GM18520 (cell line): ENCODE data around the gene RNU5B-1.

Experiments used
- ATAC-seq: cut with Tn5 transposase; IDR thresholded peaks from one replicate; pipeline ENCODE4 v1.9.1; 2021; ENCODE audit not compliant: unreplicated experiment

The RNU5B-1 gene

DNA sequence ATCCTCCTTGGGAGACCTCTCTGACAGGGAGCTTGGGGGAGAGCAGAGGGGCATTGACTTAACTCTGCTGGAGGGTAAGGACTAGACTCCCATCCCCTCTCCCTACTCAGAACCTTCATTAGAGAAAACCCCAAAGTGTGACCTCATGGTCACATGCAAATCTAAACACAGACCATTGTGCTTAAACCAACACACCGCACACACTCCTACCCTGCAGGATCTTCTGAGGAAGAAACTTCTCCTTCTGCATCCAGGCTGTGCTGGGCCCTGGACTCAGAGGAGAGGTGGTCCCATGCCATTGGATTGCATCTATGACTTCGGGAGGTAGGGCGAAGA lies 17.0 kb upstream of the RNU5B-1 start:
- ATAC-seq = no peak

DNA sequence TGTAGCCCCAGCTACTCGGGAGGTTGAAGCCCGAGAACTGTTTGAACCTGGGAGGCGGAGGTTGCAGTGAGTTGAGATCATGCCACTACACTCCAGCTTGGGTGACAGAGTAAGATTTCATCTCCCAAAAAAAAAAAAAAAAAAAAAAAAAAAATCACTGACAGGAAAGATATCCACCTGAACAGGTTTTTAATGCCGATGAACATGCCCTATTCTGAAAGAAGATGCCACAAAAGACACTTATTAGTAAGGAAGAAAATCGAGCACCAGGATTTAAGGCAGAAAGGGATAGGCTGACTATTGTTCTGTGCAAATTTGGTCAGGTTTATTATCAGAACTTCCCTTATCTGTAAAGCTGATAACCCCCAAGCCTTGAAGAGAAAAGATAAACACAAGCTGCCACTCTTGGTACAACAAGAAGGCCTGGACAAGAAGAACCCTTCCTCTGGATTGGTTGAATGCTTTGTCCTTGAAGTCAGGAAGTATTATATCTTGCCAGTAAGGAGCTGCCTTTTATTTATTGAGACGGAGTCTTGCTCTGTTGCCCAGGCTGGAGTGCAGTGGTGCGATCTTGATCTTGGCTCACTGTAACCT lies 15.1 kb upstream of the RNU5B-1 start:
- ATAC-seq = no peak

DNA sequence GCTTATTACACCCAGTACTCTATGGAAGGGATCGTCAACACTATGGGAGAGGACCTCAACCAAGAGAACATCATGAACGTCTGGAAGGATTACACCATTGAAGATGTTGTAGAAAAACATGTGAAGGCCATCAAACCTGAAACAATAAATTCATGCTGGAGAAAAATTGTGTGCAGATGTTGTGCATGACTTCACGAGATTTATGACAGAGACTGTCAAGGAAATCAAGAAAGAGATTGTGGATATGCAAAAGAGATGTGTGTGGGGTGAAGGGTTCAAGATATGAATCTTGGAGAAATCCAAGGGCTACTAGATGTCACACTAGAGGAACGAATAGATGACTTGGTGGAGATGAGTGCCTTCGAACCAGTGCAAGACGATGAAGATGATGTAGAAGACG lies 14.2 kb upstream of the RNU5B-1 start:
- ATAC-seq = no peak

DNA sequence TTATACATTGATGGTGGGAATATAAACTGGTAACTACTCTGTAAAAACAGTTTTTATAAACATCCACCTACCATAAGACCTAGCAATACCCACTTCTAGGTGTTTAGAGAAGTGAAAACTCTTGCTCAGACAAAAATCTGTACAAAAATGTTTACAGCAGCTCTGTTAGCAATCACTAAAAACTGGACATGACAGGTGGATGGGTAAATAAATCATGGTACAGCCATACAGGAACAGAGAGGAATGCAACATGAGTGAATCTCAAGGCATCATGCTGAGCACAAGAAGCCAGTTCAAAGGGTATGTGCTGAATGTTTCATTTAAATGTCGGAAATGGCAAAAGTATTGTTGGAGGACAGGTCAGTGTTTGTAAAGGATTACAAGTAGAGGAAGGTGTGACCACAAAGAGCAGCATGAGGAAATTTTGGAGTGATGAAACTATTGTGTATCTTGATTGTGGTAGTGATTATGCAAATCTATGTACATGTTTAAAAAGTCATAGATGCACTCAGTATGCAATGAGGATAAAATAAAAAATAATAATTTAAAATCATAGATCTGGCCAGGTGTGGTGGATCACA lies 11.4 kb upstream of the RNU5B-1 start:
- ATAC-seq = no peak

DNA sequence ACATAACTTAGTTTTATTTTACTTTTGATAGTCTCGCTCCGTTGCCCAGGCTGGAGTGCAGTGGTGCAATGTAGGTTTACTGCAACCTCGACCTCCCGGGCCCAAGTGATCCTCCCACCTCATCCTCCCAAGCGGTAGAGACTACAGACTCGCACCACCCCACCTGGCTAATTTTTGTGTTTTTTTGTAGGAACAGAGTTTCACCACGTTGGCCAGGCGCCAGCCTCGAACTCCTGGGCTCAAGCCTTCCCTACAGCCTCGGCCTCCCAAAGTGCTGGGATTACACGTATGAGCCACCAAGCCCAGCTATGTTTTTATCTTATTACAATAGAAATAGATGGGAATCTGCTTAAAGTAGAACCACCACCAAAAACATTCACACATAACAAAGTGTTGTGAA lies 5.7 kb upstream of the RNU5B-1 start:
- no peak for ATAC-seq

DNA sequence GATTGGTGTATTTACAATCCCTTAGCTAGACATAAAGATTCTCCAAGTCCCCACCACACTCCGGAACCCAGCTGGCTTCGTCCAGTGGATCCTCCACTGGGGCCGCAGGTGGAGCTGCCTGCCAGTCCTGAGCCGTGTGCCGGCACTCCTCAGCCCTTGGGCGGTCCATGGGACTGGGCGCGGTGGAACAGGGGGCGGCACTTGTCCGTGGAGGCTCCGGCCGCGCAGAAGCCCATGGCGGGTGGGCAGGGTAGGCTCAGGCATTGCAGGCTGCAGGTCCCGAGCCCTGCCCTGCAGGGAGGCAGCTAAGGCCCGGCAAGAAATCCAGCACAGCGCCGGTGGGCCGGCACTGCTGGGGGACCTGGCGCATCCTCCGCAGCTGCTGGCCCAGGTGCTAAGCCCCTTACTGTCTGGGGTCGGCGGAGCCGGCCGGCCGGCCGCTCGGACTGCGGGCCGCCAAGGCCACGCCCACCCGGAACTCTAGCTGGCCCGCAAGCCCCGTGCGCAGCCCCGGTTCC lies 3.5 kb upstream of the RNU5B-1 start:
- no peak for ATAC-seq

DNA sequence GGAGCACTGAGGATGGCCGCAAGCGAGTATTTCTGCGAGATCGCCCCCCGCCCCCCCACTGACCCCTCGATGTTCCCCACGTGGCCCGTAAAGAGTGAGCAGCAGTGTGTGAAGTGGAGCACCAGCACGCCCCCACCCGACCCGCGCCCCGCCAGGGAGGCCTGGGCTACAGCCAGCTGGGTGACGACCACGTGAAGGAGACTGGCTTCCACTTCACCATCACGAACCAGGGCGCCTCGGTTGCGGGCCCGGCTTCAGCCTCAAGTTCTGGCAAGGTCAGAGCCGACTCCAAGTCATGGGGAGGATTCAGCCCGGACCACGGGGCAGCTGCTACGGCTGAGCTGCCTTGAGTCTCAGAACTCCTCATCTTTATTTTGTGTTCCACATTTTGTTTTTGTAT lies 2.4 kb upstream of the RNU5B-1 start:
- ATAC-seq = no peak

DNA sequence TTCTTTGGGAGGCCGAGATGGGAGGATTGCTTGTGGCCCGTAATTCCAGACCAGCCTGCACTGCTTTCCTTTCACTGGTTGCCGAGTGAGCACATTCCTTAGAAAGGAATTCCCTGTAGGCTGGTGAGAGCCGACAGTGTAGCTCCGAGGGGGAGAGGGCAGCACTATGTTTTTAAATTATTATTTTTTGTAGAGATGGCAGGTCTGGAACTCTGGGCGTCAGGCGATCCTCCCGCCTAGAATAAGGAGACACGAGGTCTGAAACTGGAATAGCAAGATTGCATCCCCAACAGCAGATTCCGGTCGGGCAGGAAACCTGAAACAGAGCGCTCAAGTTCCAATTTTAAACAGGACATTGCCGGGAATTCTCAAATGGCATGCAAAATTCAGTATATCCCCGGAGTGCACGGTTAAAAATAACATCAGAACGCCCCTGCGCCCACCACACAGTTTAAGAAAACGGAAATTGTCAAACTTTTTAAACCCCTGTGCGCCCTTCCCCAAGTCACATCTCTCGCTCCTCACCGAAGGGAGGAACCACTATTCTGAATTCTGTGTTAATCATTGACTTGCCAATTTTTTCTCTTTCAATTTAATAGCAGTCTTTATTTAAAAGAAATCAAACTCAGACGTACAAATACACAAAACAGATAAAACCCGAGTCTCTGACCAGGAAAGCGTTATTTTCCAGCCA lies 643 bp upstream of the RNU5B-1 start:
- peak; percentile 2 for ATAC-seq

DNA sequence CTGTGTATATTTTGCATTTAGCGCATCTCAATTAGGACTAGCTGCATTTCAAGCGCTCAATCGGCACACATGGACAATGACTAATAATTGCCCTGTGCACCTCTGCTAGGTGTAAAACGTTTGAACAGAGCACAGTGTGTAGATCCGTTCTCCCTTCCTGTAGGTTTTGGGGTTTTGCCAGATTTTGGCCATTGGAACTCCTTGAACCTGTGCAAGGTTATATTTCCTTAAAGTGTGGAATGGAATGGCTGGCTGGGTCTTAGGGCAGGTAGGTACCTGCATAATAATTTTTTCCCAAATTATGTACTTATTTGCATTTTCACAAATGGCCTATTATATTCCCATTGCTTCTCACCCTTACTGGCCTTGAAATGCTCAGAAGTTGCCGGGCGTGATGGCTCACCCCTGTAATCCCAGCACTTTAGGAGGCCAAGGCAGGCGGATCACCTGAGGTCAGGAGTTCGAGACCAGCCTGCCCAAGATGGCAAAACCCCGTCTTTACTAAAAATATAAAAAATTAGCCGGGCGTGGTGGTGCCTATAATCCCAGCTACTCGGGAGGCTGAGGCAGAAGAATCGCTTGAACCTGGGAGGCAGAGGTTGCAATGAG lies 777 bp downstream of the RNU5B-1 start:
- ATAC-seq = no peak

DNA sequence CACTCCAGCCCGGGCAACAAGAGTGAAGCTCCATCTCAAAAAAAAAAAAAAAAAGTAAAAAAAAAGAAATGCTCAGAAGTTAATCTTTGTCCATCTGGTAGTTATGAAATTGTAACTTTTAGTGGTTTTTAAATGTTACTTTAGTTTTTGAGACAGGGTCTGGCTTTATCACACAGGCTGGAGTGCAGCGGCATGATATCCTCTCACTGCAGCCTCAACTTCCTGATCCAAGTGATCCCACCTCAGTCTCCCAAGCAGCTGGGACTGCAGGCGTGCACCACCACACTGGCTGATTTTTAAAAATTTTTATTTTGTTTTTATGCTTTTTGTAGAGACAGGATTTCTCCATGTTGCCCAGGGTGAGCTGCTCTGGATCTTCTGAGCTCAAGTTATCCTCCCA lies 1.3 kb downstream of the RNU5B-1 start:
- ATAC-seq = no peak

DNA sequence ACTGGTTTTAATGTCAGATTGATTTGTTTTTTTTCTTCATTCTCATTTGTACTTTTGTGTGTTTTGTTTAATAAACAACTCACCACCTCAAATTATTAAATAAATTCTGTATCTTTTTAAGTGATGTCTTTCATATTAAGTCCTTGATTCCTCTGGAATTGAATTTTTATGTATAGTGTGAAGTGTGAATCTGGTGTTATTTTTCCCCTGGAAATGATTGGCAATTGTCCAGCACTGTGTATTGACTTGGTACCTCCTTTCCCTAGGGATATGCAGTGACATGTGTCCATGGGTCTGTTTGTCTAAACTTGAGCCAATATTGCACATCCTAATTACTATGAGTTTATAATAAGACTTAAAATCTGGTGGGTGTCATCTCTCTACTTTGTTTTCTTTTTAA lies 2.1 kb downstream of the RNU5B-1 start:
- no peak for ATAC-seq

DNA sequence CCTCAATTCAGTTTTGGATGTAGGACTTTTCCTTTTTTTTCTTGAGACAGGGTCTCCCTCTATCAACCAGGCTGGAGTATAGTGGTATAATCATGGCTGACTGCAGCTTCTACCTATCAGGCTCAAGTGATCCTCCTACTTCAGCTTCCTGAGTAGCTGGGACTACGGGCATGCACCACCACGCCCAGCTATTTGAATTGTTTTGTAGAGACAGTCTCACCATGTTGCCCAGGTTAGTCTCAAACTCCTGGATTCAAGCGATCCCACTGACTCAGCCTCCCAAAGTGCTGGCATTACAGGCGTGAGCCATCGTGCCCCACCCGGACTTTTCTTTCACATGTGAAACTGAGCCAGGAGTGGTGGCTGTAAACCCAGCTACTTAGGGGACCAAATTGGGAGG lies 3.5 kb downstream of the RNU5B-1 start:
- ATAC-seq = no peak

DNA sequence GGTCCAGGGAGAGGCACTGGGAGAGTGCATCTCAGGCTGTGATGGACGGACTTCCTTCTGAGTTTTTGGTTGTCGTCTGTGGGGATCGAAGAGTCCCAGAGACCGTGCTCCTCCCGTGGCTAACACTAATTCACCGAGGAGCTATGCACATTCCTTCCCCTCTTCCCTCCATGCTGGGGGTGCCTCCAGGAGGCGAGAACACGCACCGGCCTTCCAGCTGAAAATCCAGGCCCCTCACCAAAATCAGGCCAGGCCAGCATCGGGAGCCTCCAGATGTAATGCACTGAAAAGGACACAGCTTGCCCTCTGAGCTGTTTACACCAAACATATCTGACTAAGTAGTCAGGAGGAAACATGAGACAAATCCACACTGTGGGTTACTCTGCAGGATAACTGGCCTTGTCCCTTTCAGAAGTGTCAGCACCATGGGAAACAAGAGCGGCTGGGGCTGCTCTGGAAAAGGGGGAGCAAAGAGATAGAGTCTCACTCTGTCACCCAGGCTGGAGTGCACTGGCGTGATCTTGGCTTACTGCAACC lies 5.5 kb downstream of the RNU5B-1 start:
- ATAC-seq = no peak

DNA sequence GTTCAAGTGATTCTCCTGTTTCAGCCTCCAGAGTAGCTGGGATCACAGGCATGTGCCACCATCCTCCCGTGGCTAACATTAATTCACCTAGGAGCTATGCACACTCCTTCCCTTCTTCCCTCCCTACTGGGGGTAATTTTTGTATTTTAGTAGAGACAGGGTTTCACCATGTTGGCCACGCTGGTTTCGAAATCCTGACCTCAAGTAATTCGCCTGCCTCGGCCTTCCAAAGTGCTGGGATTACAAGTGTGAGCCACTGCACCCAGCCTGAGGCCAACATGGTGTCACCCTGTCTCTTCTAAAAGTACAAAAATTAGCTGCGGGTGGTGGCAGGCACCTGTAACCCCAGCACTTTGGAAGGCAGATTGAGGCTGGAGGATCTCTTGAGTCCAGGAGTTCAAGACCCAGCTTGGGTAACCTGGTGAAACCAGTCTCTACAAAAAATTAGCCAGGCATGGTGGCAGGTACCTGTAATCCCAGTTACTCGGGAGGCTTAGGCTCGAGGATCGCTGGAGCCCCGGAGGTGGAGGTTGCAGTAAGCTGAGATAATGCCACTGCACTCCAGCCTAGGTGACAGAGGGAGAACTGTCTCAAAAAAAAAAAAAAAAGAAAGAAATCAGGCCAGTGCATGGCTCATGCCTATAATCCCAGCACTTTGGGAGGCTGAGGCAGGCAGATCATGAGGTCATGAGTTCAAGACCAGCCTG lies 6.1 kb downstream of the RNU5B-1 start:
- no peak for ATAC-seq

DNA sequence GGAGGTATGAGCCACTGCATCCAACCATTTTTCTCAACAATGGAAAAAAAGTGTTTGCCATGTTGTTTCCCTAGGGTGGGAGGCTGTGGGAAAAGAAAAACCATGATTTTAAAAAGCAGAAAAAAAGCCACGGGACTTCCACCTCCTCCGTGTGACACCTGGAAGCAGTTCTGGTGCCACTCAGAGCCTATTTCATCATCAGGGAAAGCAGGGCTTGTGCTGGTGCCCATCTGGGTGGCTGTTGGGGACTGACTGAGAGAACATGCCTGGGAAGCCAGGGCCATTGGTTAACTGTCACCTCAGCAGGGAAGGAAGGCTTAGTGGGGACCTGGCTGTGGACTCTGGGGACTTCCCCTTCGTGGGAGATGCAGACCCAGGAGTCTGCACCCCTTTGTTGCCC lies 7.3 kb downstream of the RNU5B-1 start:
- ATAC-seq = no peak

DNA sequence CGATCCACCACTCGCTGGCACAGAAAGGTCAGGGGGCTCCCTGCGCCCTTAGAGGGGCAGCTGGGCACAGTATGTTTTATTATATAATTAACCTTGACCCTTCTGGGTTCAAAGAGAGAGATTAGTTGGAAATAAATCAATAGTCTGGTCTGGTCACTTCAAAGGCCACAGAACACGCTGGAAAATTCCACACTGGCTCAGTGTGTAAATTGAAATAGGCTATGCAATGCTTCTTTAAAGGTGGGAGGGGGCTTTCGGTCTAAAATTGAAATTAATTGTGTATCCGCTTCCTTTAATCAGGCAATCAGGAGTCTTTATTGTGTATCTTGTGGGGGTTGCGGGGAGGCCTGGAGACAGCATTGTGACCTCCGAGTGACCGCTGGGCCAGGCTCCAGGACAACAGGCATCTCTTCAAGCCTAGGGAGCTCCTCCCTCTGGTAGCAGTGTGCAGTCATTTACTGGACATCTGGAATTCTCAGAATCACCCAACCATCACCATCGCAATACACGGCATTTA lies 8.0 kb downstream of the RNU5B-1 start:
- ATAC-seq = no peak

DNA sequence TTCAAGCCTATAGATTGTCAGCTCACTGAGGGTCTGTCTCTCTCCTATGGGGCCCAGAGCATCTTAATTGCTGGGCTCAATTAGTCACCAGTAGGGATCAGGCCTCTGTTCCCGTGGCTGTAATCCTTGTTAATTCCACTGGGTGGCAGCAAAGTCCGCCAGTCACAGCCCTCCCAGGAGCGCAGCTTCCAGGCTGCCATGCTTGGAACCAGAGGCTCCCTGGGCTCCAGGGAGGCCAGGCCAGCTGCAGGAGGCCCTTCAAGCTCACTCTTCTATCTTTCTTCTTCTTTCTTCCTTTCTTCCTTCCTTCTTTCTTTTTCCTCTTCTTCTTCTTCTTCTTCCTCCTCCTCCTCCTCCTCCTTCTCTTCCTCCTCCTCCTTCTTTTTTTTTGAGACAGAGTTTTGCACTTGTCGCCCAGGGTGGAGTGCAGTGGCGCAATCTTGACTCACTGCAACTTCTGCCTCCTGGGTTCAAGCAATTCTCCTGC lies 14.4 kb downstream of the RNU5B-1 start:
- peak; percentile 60 for ATAC-seq

DNA sequence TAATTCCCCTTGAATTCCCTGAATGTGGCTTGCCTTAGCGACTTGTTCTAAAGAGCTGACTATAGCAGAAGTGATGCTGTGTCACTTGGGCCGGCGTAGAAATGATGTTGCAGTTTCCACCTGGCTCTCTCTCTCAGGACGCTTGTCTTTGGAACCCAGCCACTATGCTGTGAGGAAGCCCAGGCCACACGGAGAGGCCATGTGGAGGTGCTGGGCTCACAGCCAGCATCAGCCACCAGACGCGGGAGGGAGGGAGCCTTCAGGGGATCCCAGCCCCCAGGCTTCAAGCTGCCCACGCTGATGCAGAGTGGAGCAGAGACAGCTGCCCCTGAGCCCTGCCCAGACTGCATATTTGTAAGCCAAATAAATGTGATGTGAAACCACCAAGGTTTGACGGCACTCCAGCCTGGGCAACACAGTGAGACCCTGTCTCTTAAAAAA lies 18.6 kb downstream of the RNU5B-1 start:
- no peak for ATAC-seq

DNA sequence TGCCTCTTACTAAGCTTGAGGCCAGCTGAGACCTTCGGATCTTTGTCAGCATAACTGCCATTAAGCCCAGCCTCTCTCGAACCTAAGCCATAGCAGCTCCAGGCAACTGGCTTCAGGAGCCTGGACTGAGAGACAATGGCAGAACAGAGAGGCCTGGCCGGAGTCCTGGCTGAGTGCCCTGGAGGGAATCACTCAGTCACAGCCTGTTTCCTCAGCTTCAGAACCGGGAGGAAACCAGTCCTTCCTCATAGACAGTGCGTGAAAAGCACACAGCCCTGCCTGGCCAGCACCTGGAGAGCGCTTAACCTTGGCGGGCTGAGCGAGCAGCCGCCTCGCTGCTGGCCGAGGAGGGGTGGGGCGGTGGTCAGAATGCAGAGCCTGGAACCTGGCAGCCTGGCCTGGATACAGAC lies 21.6 kb downstream of the RNU5B-1 start:
- no peak for ATAC-seq

DNA sequence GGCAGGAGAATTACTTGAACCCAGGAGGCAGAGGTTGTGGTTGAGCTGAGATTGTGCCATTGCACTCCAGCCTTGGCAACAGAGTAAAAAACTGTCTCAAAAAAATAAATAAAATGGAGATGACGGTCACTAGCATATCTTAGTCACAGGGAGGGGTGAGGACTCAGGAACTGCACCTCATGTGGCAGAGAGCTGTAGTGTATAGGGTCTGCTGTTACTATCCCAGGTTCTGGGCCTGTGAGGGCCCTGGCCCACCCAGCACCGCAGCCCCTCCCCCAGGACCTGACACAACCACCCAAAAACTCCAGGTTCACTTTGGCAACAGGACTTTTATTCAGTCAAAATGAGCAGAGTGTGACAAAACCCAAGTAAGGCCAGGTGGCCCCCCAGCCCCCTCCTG lies 22.3 kb downstream of the RNU5B-1 start:
- ATAC-seq = no peak
